ENCODE data around the gene ATM.

The ATM gene

DNA sequence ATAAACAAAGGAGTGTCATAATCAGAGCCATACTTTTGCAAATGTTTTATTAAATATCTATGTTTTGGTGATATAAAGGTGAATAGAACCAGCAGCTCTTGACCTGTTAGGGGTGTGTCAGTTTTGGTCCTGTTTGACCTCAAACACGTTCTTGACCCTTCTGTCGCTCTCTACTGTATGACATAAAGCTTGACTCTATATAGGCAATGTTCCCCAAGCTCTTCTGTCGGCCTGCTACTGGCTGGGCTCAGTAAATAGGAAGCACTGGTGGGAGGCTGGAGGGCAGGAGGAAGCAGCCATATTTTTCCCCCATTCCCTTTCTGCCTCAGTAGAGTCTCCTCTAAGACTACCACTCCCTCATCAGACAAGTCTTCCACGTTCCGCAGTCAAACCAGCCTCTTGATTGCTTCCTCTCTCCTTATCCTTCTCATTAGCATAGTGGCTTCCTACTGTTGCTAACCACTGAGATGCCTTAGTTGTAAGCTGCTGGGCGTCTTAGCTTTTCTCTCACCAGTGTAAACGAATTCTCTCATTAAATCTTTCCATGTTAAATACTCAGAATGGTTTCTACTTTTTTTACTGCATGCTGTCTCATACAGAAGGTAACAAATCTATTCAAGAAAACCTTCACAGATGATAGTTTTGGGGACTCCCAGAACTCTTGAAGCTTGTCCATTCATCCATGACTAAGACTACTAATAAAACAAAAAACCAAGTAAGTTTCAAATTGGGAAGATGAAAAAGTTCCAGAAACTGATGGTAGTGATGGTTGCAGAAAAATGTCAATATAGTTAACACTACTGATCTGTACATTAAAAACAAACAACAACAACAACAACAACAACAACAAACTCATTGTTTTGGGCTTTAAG is 3.7 kb upstream of the ATM start:
- FAIRE-seq (no peak), DNase-seq (ENCODE audit: insufficient read length, low spot score) (no peak)
- TF ChIP-seq POU2F2 (IDR thresholded peaks at IDR 0.05; ENCODE audit: low read depth, low read length): no peak
- TF ChIP-seq SPI1 (IDR thresholded peaks at IDR 0.05; ENCODE audit: low read depth, low read length): no peak
- TF ChIP-seq PAX5 (IDR thresholded peaks at IDR 0.05; ENCODE audit: insufficient read depth, low read length, severe bottlenecking): peak; percentile 55

DNA sequence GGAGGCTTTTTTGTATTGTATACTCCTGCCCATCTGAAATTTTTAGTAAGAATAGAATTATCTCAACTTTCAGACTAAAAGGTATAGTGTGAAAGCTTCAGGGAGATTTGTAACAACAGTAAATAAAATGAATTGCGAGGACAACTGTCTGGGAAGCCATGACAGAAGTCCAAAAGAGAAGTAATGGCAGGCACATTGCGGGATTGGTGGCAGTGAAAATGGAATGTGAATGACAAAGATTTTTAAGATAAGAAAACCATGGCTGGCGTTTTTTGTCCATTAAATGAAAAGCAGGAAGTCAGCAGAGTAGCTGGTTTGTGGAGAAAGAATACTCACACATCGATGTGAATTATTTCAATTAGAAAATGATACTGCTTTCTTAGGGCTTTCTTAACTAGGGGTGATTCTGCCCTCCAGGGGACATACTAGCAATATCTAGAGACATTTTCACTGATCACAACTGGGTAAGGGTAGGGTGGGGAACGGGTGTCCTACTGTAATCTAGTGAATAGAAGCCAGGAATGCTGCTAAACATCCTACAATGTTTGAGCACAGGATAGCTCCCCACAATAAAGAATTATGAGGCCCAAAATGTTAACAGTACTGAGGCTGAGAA is 2.0 kb upstream of the ATM start:
- TF ChIP-seq TAF1 (IDR thresholded peaks at IDR 0.05; ENCODE audit: low read depth, low read length): no peak
- no peak for TF ChIP-seq POU2F2 (IDR thresholded peaks at IDR 0.05; ENCODE audit: low read depth, low read length)
- no peak for TF ChIP-seq POLR2AphosphoS5 (IDR thresholded peaks at IDR 0.05; ENCODE audit: low read depth, low read length)
- TF ChIP-seq SPI1 (IDR thresholded peaks at IDR 0.05; ENCODE audit: low read depth, low read length): no peak
- TF ChIP-seq PAX5 (IDR thresholded peaks at IDR 0.05; ENCODE audit: insufficient read depth, low read length, severe bottlenecking): no peak
- DNase-seq (ENCODE audit: insufficient read length, low spot score): no peak
- FAIRE-seq: peak; percentile 43

DNA sequence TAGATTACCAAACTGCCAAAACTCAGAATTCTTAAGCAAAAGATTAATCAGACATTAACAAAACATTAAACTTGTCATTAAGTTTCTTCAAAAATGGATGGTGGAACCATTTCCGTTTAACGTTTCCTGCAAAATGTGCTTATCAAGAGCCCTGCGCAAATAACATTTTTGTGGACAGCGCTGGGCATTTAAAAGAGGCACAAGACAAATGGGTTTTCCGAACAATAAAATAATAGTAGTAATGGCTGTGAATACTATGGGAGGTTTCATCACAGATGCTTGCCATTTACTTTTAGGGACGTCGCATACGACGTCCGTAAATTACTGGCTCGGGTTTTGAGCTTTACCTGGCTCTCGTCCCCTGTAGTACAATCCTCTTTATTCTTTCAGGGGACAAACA is 1.5 kb upstream of the ATM start:
- TF ChIP-seq POLR2AphosphoS5 (IDR thresholded peaks at IDR 0.05; ENCODE audit: low read depth, low read length) (no peak), SPI1 (IDR thresholded peaks at IDR 0.05; ENCODE audit: low read depth, low read length) (no peak), PAX5 (IDR thresholded peaks at IDR 0.05; ENCODE audit: insufficient read depth, low read length, severe bottlenecking) (no peak), POLR2A (IDR thresholded peaks at IDR 0.05; ENCODE audit: low read depth, low read length) (no peak), POU2F2 (IDR thresholded peaks at IDR 0.05; ENCODE audit: low read depth, low read length) (no peak), TAF1 (IDR thresholded peaks at IDR 0.05; ENCODE audit: low read depth, low read length) (no peak)
- peak; percentile 43 for FAIRE-seq
- no peak for DNase-seq (ENCODE audit: insufficient read length, low spot score)

DNA sequence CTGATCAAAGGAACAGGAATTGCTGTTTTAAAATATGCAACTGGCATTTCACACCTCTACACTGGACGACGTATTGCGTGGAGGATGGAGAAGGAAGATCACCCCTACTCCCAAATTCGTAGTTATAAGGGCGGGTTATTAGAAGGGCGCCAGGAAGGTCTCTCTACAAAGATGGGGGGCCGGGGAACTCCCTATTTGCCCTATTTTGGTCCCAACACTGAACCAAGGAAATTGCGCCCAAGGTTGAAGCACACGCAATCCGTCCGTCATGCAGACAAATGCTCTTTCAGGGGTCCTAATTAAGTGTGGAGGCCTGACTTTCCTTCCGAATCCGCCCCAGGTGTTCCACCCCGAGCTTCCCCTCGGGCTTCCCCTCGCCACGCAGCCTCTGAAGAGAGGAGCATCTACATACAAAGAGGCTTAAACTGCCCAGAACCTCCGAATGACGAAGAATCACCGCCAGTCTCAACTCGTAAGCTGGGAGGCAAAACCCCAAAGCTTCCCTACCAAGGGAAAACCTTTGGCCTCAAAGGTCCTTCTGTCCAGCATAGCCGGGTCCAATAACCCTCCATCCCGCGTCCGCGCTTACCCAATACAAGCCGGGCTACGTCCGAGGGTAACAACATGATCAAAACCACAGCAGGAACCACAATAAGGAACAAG is 825 bp upstream of the ATM start:
- no peak for FAIRE-seq
- peak; percentile 87; the same call in 1 of the 2 replicates for TF ChIP-seq POLR2A (IDR thresholded peaks at IDR 0.05; ENCODE audit: low read depth, low read length)
- TF ChIP-seq POLR2AphosphoS5 (IDR thresholded peaks at IDR 0.05; ENCODE audit: low read depth, low read length): peak; percentile 89
- no peak; the same call in 1 of the 2 replicates for TF ChIP-seq POU2F2 (IDR thresholded peaks at IDR 0.05; ENCODE audit: low read depth, low read length)
- DNase-seq (ENCODE audit: insufficient read length, low spot score): no peak

DNA sequence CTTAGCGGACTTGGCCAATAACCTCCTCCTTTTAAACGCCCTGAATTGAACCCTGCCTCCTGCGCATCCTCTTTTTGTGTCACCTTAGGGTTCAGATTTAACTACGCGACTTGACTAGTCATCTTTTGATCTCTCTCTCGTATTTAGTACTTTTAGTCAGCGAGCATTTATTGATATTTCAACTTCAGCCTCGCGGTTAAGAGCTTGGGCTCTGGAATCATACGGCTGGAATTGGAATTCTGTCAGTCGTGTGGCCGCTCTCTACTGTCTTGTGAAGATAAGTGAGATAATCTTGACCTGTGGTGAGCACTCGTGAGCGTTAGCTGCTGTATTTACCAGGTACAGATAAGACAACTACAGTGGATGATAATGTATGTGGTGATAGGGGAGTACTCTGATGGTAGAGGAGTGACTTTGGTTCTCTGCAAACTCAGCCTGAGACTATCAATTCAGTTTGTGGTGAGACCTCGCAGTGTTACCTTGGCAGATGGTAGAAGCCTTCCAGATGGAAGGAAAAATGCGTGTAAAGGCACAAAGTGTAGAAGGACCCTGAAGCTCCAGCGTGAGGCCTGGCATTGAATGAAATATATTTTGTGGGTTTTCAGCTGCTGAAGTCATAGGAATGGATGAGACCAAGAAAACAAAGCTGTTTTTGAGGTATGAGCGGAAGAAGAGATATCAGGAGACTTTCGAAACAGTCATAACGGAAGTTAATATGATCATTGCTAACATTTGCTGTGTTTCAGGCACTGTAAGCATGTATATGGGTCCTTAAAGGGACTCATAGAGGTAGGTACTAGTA is 682 bp downstream of the ATM start:
- no peak for DNase-seq (ENCODE audit: insufficient read length, low spot score)
- peak; percentile 92 for FAIRE-seq

DNA sequence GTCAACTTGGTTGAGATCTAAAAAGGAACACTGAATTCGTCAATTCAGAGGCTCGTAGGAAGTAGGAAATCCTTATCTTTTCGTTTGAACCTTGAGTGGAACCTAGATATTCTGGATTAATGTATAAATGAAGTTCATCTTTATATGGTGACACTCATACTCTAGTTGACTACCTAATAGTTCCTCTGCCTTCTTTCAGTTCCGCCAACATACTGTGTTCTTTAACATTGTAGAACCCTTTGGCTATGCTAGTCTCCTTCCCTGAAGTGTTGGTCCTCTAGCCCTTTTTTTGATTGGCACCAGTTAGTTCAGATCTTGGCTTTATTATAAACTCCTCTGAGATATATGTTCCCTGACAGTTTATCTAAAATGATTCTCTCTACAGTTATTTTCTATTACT is 1.5 kb downstream of the ATM start:
- DNase-seq (ENCODE audit: insufficient read length, low spot score): no peak
- no peak for FAIRE-seq
- TF ChIP-seq POLR2A (IDR thresholded peaks at IDR 0.05; ENCODE audit: low read depth, low read length) (no peak), POLR2AphosphoS5 (IDR thresholded peaks at IDR 0.05; ENCODE audit: low read depth, low read length) (no peak; the same call in 1 of the 2 replicates), PAX5 (IDR thresholded peaks at IDR 0.05; ENCODE audit: insufficient read depth, low read length, severe bottlenecking) (no peak), TAF1 (IDR thresholded peaks at IDR 0.05; ENCODE audit: low read depth, low read length) (no peak), SPI1 (IDR thresholded peaks at IDR 0.05; ENCODE audit: low read depth, low read length) (peak; percentile 51), POU2F2 (IDR thresholded peaks at IDR 0.05; ENCODE audit: low read depth, low read length) (no peak)

More for the DNA sequence above, 682 bp downstream of the ATM start:
- TF ChIP-seq SPI1 (IDR thresholded peaks at IDR 0.05; ENCODE audit: low read depth, low read length) (no peak), POLR2AphosphoS5 (IDR thresholded peaks at IDR 0.05; ENCODE audit: low read depth, low read length) (peak; percentile 64), POLR2A (IDR thresholded peaks at IDR 0.05; ENCODE audit: low read depth, low read length) (peak; percentile 28; the same call in 1 of the 2 replicates), TAF1 (IDR thresholded peaks at IDR 0.05; ENCODE audit: low read depth, low read length) (peak; percentile 78)

DNA sequence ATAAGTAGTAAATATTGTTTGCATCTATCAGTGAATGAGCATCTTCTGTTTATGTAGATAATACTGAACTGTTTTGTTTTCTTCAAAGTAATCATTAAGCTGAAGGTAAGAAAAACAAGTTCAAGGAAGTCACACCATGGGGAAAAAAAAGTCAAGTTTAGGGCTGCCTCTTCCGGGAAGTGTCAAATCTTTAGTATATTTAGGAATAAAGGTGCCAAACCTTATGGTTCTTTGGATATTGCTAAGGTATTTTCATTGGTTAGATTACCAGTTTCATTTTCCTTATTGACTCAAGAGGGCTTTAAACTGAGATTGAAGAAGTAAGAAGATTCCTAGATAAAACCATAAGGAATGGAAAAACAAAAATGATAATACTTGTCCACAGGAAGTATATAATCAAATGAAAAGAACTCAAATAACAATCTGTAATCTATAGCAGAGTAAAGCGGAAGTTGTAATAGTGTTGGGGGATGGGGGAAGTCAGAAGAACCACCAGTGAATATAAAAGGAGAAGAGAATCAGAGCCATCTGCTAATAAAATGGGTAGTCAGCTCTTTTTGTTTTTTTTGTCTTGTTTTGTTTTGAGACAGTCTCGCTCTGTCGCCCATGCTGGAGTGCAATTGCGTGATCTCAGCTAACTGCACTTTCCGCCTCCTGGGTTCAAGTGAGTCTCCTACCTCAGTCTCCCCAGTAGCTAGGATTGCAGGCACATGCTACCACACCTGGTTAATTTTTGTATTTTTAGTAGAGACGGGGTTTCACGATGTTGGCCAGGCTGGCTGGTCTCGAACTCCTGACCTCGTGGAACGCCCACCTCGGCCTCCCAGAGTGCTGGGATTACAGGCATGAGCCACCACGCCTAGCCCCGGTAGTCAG is 2.3 kb downstream of the ATM start:
- TF ChIP-seq PAX5 (IDR thresholded peaks at IDR 0.05; ENCODE audit: insufficient read depth, low read length, severe bottlenecking) (peak; percentile 89), SPI1 (IDR thresholded peaks at IDR 0.05; ENCODE audit: low read depth, low read length) (peak; percentile 62), TAF1 (IDR thresholded peaks at IDR 0.05; ENCODE audit: low read depth, low read length) (no peak; the same call in 1 of the 2 replicates), POU2F2 (IDR thresholded peaks at IDR 0.05; ENCODE audit: low read depth, low read length) (peak; percentile 18; the same call in 1 of the 2 replicates), POLR2A (IDR thresholded peaks at IDR 0.05; ENCODE audit: low read depth, low read length) (0 out of 2 replicates have a peak, but pooled peaks have one; percentile 22), POLR2AphosphoS5 (IDR thresholded peaks at IDR 0.05; ENCODE audit: low read depth, low read length) (0 out of 2 replicates have a peak, but pooled peaks have one; percentile 23)
- DNase-seq (ENCODE audit: insufficient read length, low spot score) (no peak), FAIRE-seq (peak; percentile 41)

DNA sequence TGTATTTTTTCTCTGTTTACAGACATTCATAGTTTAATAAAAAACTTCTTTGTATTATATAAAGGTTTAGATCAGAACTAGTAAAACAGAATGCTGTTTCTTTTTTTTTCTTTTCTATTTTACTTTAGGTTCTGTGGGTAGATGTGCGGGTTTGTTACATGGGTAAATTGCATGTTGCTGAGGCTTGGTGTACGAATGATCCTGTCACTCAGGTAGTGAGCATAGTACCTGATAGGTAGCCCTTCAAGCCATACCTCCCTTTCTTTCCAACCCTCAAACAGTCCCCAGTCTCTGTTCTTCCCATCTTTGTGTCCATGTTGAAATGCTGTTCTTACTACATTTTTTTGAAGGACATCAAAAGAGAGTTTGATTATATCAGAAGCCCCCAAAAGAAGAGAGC is 3.2 kb downstream of the ATM start:
- TF ChIP-seq POU2F2 (IDR thresholded peaks at IDR 0.05; ENCODE audit: low read depth, low read length) (no peak), TAF1 (IDR thresholded peaks at IDR 0.05; ENCODE audit: low read depth, low read length) (no peak), PAX5 (IDR thresholded peaks at IDR 0.05; ENCODE audit: insufficient read depth, low read length, severe bottlenecking) (no peak), POLR2AphosphoS5 (IDR thresholded peaks at IDR 0.05; ENCODE audit: low read depth, low read length) (no peak), POLR2A (IDR thresholded peaks at IDR 0.05; ENCODE audit: low read depth, low read length) (no peak), SPI1 (IDR thresholded peaks at IDR 0.05; ENCODE audit: low read depth, low read length) (no peak)
- DNase-seq (ENCODE audit: insufficient read length, low spot score) (no peak), FAIRE-seq (peak; percentile 5)
